ENCODE measurements around the gene GARNL3.

GARNL3 gene

DNA sequence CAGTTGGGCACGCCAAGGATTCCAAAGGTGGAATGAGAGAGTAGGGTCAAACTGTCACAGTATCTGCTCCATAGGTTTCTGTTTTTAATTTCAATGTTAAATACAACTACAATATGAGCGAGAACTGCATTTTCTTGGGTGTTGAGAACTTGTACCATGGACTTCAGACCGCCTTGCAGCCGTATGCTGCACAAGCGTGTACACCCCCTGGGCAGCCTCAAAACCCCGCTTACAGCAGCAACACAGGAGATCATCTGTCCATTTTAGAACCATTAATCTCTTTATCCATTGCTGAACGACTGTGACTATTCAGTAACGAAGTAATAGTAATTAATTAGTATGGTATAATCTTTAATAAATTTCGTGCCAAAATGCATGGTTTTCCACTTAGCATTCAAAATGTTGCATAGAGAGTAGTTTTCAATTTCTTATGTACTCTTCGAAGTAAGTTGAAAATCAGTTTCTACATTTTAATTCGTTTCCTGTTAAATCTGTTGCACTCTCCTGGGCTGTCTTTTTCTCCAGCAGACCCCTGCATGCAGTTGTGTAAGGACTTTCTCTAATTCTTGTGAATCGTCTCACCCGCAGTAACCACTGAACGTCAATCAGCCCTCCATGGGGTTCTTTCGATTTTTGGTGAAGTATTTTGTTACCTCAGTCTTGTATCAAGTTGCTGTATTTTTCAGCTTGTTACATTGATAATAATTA is 42.0 kb upstream of the GARNL3 start:
- H3K9ac ChIP-seq (ENCODE audit: insufficient read length): no peak overlapping the region
- no peak for DNase-seq (ENCODE audit: low read depth, low spot score)
- H3K27ac ChIP-seq: no peak overlapping the region
- H3K9me3 ChIP-seq (ENCODE audit: low read depth, low read length): no peaks in the 10 kb centered on the region
- no peak for TF ChIP-seq POLR2AphosphoS5 (IDR thresholded peaks at IDR 0.05; ENCODE audit: borderline replicate concordance, low read depth, low read length)
- no peak for TF ChIP-seq FOXP2 (optimal IDR thresholded peaks at IDR 0.05; ENCODE audit: control extremely low read depth, extremely low read length, insufficient read depth)
- TF ChIP-seq EZH2 (IDR thresholded peaks at IDR 0.05): no peak
- no peak overlapping the region for H3K4me3 ChIP-seq
- H3K36me3 ChIP-seq (ENCODE audit: insufficient read depth, low read length): no peaks in the 10 kb centered on the region

- H3K4me3 ChIP-seq: no peak overlapping the region
- no peaks in the 10 kb centered on the region for H3K36me3 ChIP-seq (ENCODE audit: insufficient read depth, low read length)
Observed at GRCh38 chr9:127223266-127223665, 41.3 kb upstream of the GARNL3 start.

GRCh38 chr9:127223810-127224177 is 40.8 kb upstream of the GARNL3 start:
- DNase-seq (ENCODE audit: low read depth, low spot score): no peak
- Histone ChIP-seq H3K9me3 (ENCODE audit: low read depth, low read length) (no peaks in the 10 kb centered on the region), H3K27ac (no peak overlapping the region), H3K9ac (ENCODE audit: insufficient read length) (no peak overlapping the region), H3K4me3 (peak overlapping the region; percentile 94), H3K36me3 (ENCODE audit: insufficient read depth, low read length) (no peaks in the 10 kb centered on the region)
- no peak for TF ChIP-seq POLR2AphosphoS5 (IDR thresholded peaks at IDR 0.05; ENCODE audit: borderline replicate concordance, low read depth, low read length)
- no peak for TF ChIP-seq EZH2 (IDR thresholded peaks at IDR 0.05)
- no peak for TF ChIP-seq FOXP2 (optimal IDR thresholded peaks at IDR 0.05; ENCODE audit: control extremely low read depth, extremely low read length, insufficient read depth)

More at GRCh38 chr9:127223266-127223665, 41.3 kb upstream of the GARNL3 start:
- no peak for DNase-seq (ENCODE audit: low read depth, low spot score)
- no peaks in the 10 kb centered on the region for H3K9me3 ChIP-seq (ENCODE audit: low read depth, low read length)
- H3K27ac ChIP-seq: no peak overlapping the region
- TF ChIP-seq POLR2AphosphoS5 (IDR thresholded peaks at IDR 0.05; ENCODE audit: borderline replicate concordance, low read depth, low read length) (no peak), EZH2 (IDR thresholded peaks at IDR 0.05) (no peak), FOXP2 (optimal IDR thresholded peaks at IDR 0.05; ENCODE audit: control extremely low read depth, extremely low read length, insufficient read depth) (no peak)
- no peak overlapping the region for H3K9ac ChIP-seq (ENCODE audit: insufficient read length)

- peak overlapping the region; percentile 84; the same call in 1 of the 2 replicates for H3K27ac ChIP-seq
- peak overlapping the region; percentile 68 for H3K9ac ChIP-seq (ENCODE audit: insufficient read length)
- DNase-seq (ENCODE audit: low read depth, low spot score): peak; percentile 39
- peak overlapping the region; percentile 94 for H3K4me3 ChIP-seq
- no peaks in the 10 kb centered on the region for H3K36me3 ChIP-seq (ENCODE audit: insufficient read depth, low read length)
- H3K9me3 ChIP-seq (ENCODE audit: low read depth, low read length): no peaks in the 10 kb centered on the region
- TF ChIP-seq FOXP2 (optimal IDR thresholded peaks at IDR 0.05; ENCODE audit: control extremely low read depth, extremely low read length, insufficient read depth): no peak
- peak; percentile 43; the same call in 1 of the 2 replicates for TF ChIP-seq POLR2AphosphoS5 (IDR thresholded peaks at IDR 0.05; ENCODE audit: borderline replicate concordance, low read depth, low read length)
Observed at GRCh38 chr9:127224178-127224882, 40.2 kb upstream of the GARNL3 start.

DNA sequence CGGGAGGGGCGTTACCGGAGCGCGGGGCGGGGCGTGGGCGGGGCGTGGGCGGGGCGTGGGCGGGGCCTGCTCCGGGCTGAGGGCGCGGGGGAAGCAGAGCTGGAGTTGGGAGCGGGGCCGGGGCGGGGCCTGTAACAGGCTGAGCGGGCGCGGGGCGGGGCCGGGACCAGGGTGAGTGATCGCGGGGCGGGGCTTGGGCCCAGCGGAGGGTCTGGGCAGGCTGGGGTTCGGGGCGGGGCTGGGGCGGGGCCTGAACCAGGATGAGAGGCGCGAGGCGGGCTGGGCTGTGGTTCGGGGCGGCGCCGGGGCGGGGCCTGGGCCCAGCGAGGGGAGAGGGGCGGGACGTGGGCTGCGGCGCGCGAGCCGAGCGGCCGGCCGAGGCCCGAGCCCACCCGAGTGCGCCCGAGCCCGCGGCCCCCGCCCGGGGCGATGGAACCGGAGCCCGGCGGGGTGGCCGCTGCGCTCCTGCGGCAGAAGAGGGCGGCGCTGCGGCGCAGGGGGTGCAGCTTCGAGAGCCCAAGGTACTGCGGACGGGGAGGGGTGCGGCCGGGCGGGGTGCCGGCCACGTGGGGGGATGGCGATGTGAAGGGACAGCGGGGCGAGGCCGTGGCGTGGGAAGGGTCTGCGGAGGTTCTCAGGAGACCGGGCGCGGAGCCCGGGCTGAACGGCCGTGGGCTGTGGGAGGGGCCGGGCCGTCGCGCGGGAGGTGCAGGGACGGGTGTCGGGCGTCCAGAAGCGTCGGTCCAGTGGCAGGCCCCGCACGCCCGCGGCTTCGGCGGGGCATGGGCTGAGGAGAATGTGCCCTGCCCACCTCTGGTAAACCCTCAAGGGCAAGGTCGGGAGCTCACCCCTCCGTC is 39.5 kb upstream of the GARNL3 start:
- Histone ChIP-seq H3K27ac (peak overlapping the region; percentile 84; the same call in 1 of the 2 replicates), H3K9me3 (ENCODE audit: low read depth, low read length) (no peaks in the 10 kb centered on the region), H3K4me3 (peak overlapping the region; percentile 94), H3K9ac (ENCODE audit: insufficient read length) (peak overlapping the region; percentile 75), H3K36me3 (ENCODE audit: insufficient read depth, low read length) (no peaks in the 10 kb centered on the region)
- DNase-seq (ENCODE audit: low read depth, low spot score): no peak
- no peak for TF ChIP-seq EZH2 (IDR thresholded peaks at IDR 0.05)
- no peak for TF ChIP-seq POLR2AphosphoS5 (IDR thresholded peaks at IDR 0.05; ENCODE audit: borderline replicate concordance, low read depth, low read length)
- TF ChIP-seq FOXP2 (optimal IDR thresholded peaks at IDR 0.05; ENCODE audit: control extremely low read depth, extremely low read length, insufficient read depth): no peak

- Histone ChIP-seq H3K27ac (no peak overlapping the region), H3K9me3 (ENCODE audit: low read depth, low read length) (no peaks in the 10 kb centered on the region), H3K9ac (ENCODE audit: insufficient read length) (no peak overlapping the region), H3K36me3 (ENCODE audit: insufficient read depth, low read length) (no peaks in the 10 kb centered on the region), H3K4me3 (peak overlapping the region; percentile 87; the same call in 1 of the 2 replicates)
- TF ChIP-seq EZH2 (IDR thresholded peaks at IDR 0.05) (no peak), POLR2AphosphoS5 (IDR thresholded peaks at IDR 0.05; ENCODE audit: borderline replicate concordance, low read depth, low read length) (no peak), FOXP2 (optimal IDR thresholded peaks at IDR 0.05; ENCODE audit: control extremely low read depth, extremely low read length, insufficient read depth) (no peak)
- DNase-seq (ENCODE audit: low read depth, low spot score): no peak
Observed at GRCh38 chr9:127225801-127226625, 38.6 kb upstream of the GARNL3 start.

- H3K27ac ChIP-seq: no peak overlapping the region
- DNase-seq (ENCODE audit: low read depth, low spot score): no peak
Observed at GRCh38 chr9:127229691-127230417, 34.7 kb upstream of the GARNL3 start.

More at GRCh38 chr9:127229691-127230417, 34.7 kb upstream of the GARNL3 start:
- Histone ChIP-seq H3K9me3 (ENCODE audit: low read depth, low read length) (no peaks in the 10 kb centered on the region), H3K36me3 (ENCODE audit: insufficient read depth, low read length) (no peaks in the 10 kb centered on the region), H3K4me3 (no peak overlapping the region), H3K9ac (ENCODE audit: insufficient read length) (no peak overlapping the region)
- TF ChIP-seq EZH2 (IDR thresholded peaks at IDR 0.05) (no peak), POLR2AphosphoS5 (IDR thresholded peaks at IDR 0.05; ENCODE audit: borderline replicate concordance, low read depth, low read length) (no peak), FOXP2 (optimal IDR thresholded peaks at IDR 0.05; ENCODE audit: control extremely low read depth, extremely low read length, insufficient read depth) (no peak)
